DLD1 (cell line): ENCODE results near the gene CAMK2N1.

Experiments
- in situ Hi-C: cut with HindIII; loops from 2 replicates; pipeline ENCODE4 v1.10.0; 2017; ENCODE audit warnings: low sequenced_read_pairs

The CAMK2N1 gene

DNA sequence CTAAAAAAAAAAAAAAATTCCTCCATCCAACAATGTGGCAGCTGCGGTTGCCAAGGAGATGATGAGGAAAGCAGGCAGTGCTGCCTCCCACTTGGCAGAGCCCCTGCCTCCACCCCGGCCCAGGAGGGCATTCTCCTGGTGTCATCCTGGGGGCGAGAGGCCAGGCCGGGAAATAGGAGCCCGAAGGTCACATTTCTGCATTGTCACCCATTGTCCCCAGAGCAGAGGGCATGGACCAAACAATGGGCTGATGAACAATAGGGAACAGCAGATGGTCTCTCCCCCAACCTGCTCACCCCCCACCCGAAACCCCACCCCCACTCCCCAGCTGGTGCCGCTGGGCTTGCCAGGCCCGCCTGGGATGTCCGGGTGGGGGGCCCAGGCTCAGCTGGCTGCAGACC is 37.3 kb downstream of the CAMK2N1 start:
- in situ Hi-C loops = no loop called here

DNA sequence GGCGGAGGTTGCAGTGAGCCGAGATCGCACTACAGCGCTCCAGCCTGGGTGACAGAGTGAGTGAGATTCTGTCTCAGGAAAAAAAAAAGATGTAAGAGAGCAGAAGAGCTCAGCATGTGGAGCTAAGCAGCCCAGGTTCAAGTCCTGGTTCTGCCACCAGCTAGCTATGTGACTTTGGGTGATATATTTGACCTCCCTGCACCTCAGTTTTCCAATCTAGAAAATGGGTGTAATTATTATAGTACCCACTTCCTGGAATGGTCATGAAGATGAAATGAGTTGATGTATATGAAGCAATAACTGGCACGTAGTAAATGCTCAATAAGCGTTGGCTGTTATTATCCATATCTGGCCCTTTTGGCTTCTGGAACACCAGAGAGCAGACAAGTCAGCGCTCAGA is 38.2 kb downstream of the CAMK2N1 start:
- in situ Hi-C loops = no loop called here

DNA sequence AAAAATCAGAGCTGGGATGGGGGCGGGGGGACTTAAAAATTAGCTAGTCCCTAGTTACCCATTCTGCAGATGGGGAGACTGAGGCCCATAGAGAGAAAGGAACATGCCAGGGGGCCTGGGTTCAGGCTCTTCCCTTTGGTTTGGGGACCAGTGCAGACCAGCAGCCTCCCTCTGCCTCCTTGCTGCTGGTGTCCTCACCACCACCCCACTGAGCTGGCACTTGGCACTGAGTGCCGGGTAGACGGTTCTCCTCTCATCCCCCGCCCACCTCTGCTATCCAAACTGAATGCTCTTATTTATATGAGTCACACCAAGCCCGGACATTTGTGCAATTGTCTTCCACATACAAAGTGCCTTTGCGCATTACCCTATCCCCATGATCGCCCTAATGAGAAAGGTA is 39.2 kb downstream of the CAMK2N1 start:
- in situ Hi-C loops = no loop called here

DNA sequence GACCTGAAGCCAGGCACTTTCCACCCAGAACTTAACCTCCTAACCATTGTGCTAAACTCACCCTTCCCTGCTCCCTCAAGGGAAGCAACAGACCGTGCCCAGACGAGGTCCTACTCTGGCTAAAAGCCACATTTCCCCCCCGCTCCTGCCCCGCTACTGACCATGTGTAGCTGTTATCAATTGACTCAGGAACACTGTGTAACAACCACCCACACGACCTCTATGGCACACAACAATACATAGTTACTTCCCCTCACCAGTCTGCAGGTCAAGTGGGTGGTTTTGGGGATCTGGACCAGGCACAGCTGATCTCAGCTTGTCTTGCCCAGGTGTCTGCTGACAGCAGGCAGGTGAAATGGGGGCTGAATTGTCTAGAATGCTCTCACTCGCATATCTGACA is 40.1 kb downstream of the CAMK2N1 start:
- in situ Hi-C loops = no loop called here

DNA sequence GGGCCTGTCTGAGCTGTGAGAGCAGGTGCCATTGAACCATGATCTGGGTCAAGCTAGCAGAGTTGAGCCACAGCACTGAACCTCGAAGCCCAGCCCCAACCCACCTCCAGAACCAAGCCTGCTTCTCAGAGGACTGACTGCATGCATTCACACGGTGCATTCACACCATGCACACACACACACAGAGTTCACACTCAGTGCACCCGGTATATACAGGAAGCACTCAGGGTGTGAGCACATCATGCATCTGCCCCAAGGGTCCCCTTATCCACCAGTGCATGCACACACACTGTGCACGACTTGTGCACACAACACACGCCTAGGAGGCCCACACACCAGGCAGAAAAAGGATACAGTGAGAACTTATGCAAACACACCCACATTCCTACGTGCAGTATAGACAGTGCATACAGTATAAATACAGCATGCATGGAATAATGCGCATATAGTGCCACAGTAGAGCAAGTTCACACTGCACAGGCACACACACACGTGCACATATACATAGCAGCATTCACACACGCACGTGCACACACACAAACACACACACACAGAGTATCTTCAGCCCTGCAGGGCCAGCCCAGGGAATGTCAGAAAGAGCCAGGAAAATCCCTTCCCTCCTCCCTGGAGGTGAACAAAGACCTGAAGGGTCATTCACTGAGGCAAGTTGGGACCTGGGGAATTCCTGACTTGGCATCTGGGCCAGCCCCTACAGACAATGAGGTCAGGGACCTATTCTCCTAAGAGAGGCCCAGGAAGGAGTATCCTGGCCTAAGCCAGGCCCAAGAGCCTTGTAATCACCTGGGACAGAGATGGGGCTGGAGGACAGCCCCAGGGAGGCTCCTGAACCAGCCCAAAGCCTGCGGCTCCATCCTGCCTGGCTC is 42.1 kb downstream of the CAMK2N1 start:
- in situ Hi-C loops = no loop called here

DNA sequence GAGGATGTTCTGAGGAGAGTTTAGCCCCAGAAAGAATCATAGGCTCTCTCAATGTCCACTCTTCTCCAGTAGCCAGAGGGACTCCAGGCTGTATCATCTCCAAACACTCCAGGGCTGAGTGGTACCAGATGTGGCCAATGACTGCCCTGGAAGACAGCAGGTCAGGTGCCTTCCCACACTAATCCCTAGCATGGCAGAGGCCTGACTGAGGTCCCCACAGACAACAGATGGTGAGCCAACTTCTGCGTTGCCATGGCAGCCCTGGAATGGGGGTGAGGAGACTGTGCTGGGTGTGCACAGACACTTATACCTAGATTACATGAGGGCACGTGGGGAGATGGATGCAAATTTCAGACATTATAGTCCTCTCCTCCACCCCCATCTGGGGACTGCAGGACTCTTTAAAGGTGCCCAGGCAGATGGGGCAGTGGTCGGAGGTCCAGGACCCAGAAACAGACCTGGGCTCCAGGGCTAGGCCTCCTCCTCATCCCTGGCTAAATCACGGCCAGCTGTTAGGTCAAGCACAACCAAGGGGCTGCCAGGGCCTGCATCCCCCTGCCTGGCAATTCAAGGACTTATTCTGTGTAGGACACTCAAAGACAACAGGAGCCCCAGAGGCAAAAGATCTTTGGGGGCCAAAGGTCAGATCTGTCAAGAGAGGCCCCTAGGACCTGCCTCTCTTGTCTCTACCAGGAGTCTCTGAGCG is 42.9 kb downstream of the CAMK2N1 start:
- in situ Hi-C loops = no loop called here

- in situ Hi-C loops = no loop called here
Observed at GRCh38 chr1:20440785-20441200, 45.2 kb downstream of the CAMK2N1 start.

- in situ Hi-C loops = loop anchor here (5.0 kb wide), 1 partner anchor 47 kb away; no protein-coding TSS in a partner anchor
Observed at GRCh38 chr1:20439282-20439681, 46.7 kb downstream of the CAMK2N1 start.

DNA sequence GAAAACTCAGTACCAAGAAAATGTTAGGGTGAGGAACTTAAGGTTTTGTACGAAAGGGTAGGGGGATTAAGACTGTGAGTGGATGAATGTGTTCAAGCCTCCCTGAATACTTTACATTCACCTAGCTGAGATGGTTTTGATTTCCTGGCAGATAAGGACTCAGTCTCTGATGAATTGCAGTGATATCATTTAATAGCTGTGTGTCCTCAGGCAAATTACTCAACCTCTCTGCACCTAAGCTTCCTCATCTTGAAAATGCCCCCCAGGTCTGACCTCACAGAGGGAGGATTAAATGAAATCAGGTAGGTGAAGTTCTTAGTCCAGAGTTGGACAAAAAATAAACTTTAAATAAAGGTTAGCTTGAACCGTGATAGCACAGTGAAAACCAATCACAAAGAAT is 48.4 kb downstream of the CAMK2N1 start:
- in situ Hi-C loops = loop anchor here (5.0 kb wide), 1 partner anchor 45 kb away; no protein-coding TSS in a partner anchor

GRCh38 chr1:20432891-20433290 is 53.1 kb downstream of the CAMK2N1 start:
- in situ Hi-C loops = no loop called here
